HG03064 (cell line): ENCODE data around the gene EXOC3.

Experiments used
- ATAC-seq: cut with Tn5 transposase; IDR thresholded peaks from one replicate; pipeline ENCODE4 v1.9.1; 2021; ENCODE audit warnings: low read depth; ENCODE audit not compliant: unreplicated experiment

EXOC3 gene

GRCh38 chr5:516338-516925, 73.5 kb downstream of the EXOC3 start:
- no peak for ATAC-seq
